Spinal cord (tissue), 10 donors: ENCODE data around the gene CTIF. TPM values are rescaled to one million over a fixed set of nuclear protein-coding genes. Genes with fewer than 3 reads are reported as not detected.
A peak's percentile ranks its signal among the peaks of the same experiment; 100 is the strongest.

Source experiments
- DNase-seq, 6 donors: peaks; one replicate each; pipeline versions ENCODE4 v3.0.0 to v3.0.0-alpha.2; 2013 to 2015; ENCODE audit warnings: low spot score in 6 of 6, low read depth in 4 of 6
- H3K27ac ChIP-seq: one replicate; pipeline ENCODE4 v1.5.1; 2013; ENCODE audit warnings: low read depth, low read length, control low read depth
- H3K27me3 ChIP-seq: one replicate; pipeline ENCODE4 v1.6.1; 2013; ENCODE audit warnings: low read length; ENCODE audit not compliant: control insufficient read depth, insufficient read depth
- H3K36me3 ChIP-seq: one replicate; pipeline ENCODE4 v1.6.1; 2013; ENCODE audit warnings: low read length; ENCODE audit not compliant: control insufficient read depth, insufficient read depth
- H3K4me1 ChIP-seq: one replicate; pipeline ENCODE4 v1.6.1; 2013; ENCODE audit warnings: low read length; ENCODE audit not compliant: control insufficient read depth, insufficient read depth
- H3K4me3 ChIP-seq: one replicate; pipeline ENCODE4 v1.5.1; 2013; ENCODE audit warnings: low read depth, low read length, control low read depth
- H3K9me3 ChIP-seq: one replicate; pipeline ENCODE4 v1.6.1; 2013; ENCODE audit warnings: low read length; ENCODE audit not compliant: control insufficient read depth, insufficient read depth
- WGBS: methylation state at CpG from one replicate; pipeline ENCODE4 v1.1.5; 2013; ENCODE audit warnings: missing lambda C conversion rate; ENCODE audit not compliant: insufficient coverage; 5-methylcytosine and 5-hydroxymethylcytosine counted together
- polyA plus RNA-seq, 2 donors: library from polyadenylated mRNA; unstranded; fragments of 120-200 nt; gene quantifications; one replicate each; pipeline ENCODE4 v1.2.1, GENCODE V29; 2013; ENCODE audit not compliant: insufficient read length in 2 of 2
- total RNA-seq, 2 donors: library from RNA; depleted of rRNA in 1 of 2; stranded (reverse); fragments of 120-200 nt in 1 of 2; fragments of >200 nt in 1 of 2; gene quantifications; one replicate each; pipeline versions ENCODE4 v1.2.3 to v1.2.4, GENCODE V29; 2013 to 2014
- donor health status: healthy.

Gene CTIF
- total and polyA plus RNA-seq, 4 donors: 32.5 to 106 (median 72.6) TPM

- no peak for DNase-seq
- H3K27ac ChIP-seq: no peak overlapping the region
- H3K36me3 ChIP-seq: peaks cover 64% of the 10 kb centered on the region
- H3K27me3 ChIP-seq: no peaks in the 10 kb centered on the region
- H3K4me3 ChIP-seq: no peak overlapping the region
- H3K4me1 ChIP-seq: peaks cover 27% of the 10 kb centered on the region
- H3K9me3 ChIP-seq: no peaks in the 10 kb centered on the region
Measured at GRCh38 chr18:48772457-48772856, 233.6 kb downstream of the CTIF start.

GRCh38 chr18:48773821-48774220 lies 235.0 kb downstream of the CTIF start:
- H3K9me3 ChIP-seq: no peaks in the 10 kb centered on the region
- no peaks in the 10 kb centered on the region for H3K27me3 ChIP-seq
- H3K36me3 ChIP-seq: peaks cover 73% of the 10 kb centered on the region
- no peak for DNase-seq
- peaks cover 40% of the 10 kb centered on the region for H3K4me1 ChIP-seq
- WGBS: 93% methylated on average over 6 of the region's 6 CpGs
- H3K4me3 ChIP-seq: no peak overlapping the region
- no peak overlapping the region for H3K27ac ChIP-seq

GRCh38 chr18:48774941-48775340 lies 236.1 kb downstream of the CTIF start:
- DNase-seq: no peak
- H3K9me3 ChIP-seq: no peaks in the 10 kb centered on the region
- no peak overlapping the region for H3K27ac ChIP-seq
- no peak overlapping the region for H3K4me3 ChIP-seq
- 95% methylated on average over 3 of the region's 5 CpGs for WGBS
- H3K36me3 ChIP-seq: peaks cover 67% of the 10 kb centered on the region
- no peaks in the 10 kb centered on the region for H3K27me3 ChIP-seq
- peaks cover 44% of the 10 kb centered on the region for H3K4me1 ChIP-seq

- H3K4me1 ChIP-seq: peaks cover 50% of the 10 kb centered on the region
- 89% methylated on average over 12 of the region's 12 CpGs for WGBS
Measured at GRCh38 chr18:48775372-48776155, 236.7 kb downstream of the CTIF start.

GRCh38 chr18:48776156-48776555 lies 237.3 kb downstream of the CTIF start:
- H3K27me3 ChIP-seq: no peaks in the 10 kb centered on the region
- DNase-seq: no peak
- H3K4me3 ChIP-seq: no peak overlapping the region
- peaks cover 56% of the 10 kb centered on the region for H3K4me1 ChIP-seq
- no peak overlapping the region for H3K27ac ChIP-seq
- 93% methylated on average over 3 of the region's 5 CpGs for WGBS
- H3K36me3 ChIP-seq: peaks cover 63% of the 10 kb centered on the region
- H3K9me3 ChIP-seq: no peaks in the 10 kb centered on the region

More at GRCh38 chr18:48775372-48776155, 236.7 kb downstream of the CTIF start:
- no peak overlapping the region for H3K27ac ChIP-seq
- no peak overlapping the region for H3K4me3 ChIP-seq
- no peak for DNase-seq
- H3K9me3 ChIP-seq: no peaks in the 10 kb centered on the region
- no peaks in the 10 kb centered on the region for H3K27me3 ChIP-seq
- H3K36me3 ChIP-seq: peaks cover 64% of the 10 kb centered on the region

- H3K9me3 ChIP-seq: no peaks in the 10 kb centered on the region
- DNase-seq: no peak
- H3K4me1 ChIP-seq: peaks cover 58% of the 10 kb centered on the region
- 63% methylated on average over 6 of the region's 6 CpGs for WGBS
- H3K36me3 ChIP-seq: peaks cover 58% of the 10 kb centered on the region
- peak overlapping the region; percentile 30 for H3K27ac ChIP-seq
- no peak overlapping the region for H3K4me3 ChIP-seq
- no peaks in the 10 kb centered on the region for H3K27me3 ChIP-seq
Measured at GRCh38 chr18:48776641-48777025, 237.8 kb downstream of the CTIF start.

GRCh38 chr18:48777026-48777743 lies 238.4 kb downstream of the CTIF start:
- H3K36me3 ChIP-seq: peaks cover 54% of the 10 kb centered on the region
- H3K27ac ChIP-seq: peak overlapping the region; percentile 30
- H3K9me3 ChIP-seq: no peaks in the 10 kb centered on the region
- H3K27me3 ChIP-seq: no peaks in the 10 kb centered on the region
- H3K4me1 ChIP-seq: peaks cover 63% of the 10 kb centered on the region
- DNase-seq: peak in 2 of 6 donors; percentile 60 to 67
- 31% methylated on average over 10 of the region's 13 CpGs for WGBS
- H3K4me3 ChIP-seq: no peak overlapping the region

- 64% methylated on average over 8 of the region's 8 CpGs for WGBS
- no peak for DNase-seq
- Histone ChIP-seq H3K4me3 (no peak overlapping the region), H3K36me3 (peaks cover 60% of the 10 kb centered on the region), H3K27ac (peak overlapping the region; percentile 30), H3K9me3 (no peaks in the 10 kb centered on the region), H3K4me1 (peaks cover 68% of the 10 kb centered on the region), H3K27me3 (no peaks in the 10 kb centered on the region)
Measured at GRCh38 chr18:48777744-48778116, 238.9 kb downstream of the CTIF start.

GRCh38 chr18:48778344-48779011 lies 239.6 kb downstream of the CTIF start:
- H3K4me3 ChIP-seq: no peak overlapping the region
- no peak overlapping the region for H3K27ac ChIP-seq
- H3K9me3 ChIP-seq: no peaks in the 10 kb centered on the region
- peaks cover 73% of the 10 kb centered on the region for H3K4me1 ChIP-seq
- peaks cover 60% of the 10 kb centered on the region for H3K36me3 ChIP-seq
- 75% methylated on average over 9 of the region's 13 CpGs for WGBS
- H3K27me3 ChIP-seq: no peaks in the 10 kb centered on the region
- no peak for DNase-seq
